Measurements from ENCODE around the gene YPEL1.
"Not testable (repeated sequence)": the region's sequence is repeated elsewhere in the genome, so short reads cannot be mapped to it uniquely, and the experiment has no call there.

The YPEL1 gene

GRCh38 chr22:21721195-21721852 lies 14.3 kb downstream of the YPEL1 start:
- ATAC-seq, DNase-seq: not testable (repeated sequence)

GRCh38 chr22:21720191-21720859 lies 15.3 kb downstream of the YPEL1 start:
- DNase-seq, ATAC-seq: not testable (repeated sequence)

GRCh38 chr22:21719024-21719423 lies 16.6 kb downstream of the YPEL1 start:
- ATAC-seq (no peak), DNase-seq (no peak)

GRCh38 chr22:21718499-21718898 lies 17.1 kb downstream of the YPEL1 start:
- ATAC-seq (no peak), DNase-seq (no peak)

GRCh38 chr22:21716395-21717122 lies 19.0 kb downstream of the YPEL1 start:
- ATAC-seq, DNase-seq: not testable (repeated sequence)

GRCh38 chr22:21714786-21715185 lies 20.8 kb downstream of the YPEL1 start:
- no peak for ATAC-seq
- no peak for DNase-seq

GRCh38 chr22:21714059-21714770 lies 21.4 kb downstream of the YPEL1 start:
- DNase-seq (no peak), ATAC-seq (no peak)

- ATAC-seq (peak; percentile 60), DNase-seq (no peak)
These were observed 22.1 kb downstream of the YPEL1 start for GRCh38 chr22:21713428-21714058.

- ATAC-seq (peak; percentile 91), DNase-seq (peak; percentile 56)
These were observed 22.7 kb downstream of the YPEL1 start for GRCh38 chr22:21712751-21713427.

GRCh38 chr22:21711851-21712250 lies 23.7 kb downstream of the YPEL1 start:
- no peak for ATAC-seq
- no peak for DNase-seq

- DNase-seq (no peak), ATAC-seq (no peak)
These were observed 25.4 kb downstream of the YPEL1 start for GRCh38 chr22:21710156-21710555.

GRCh38 chr22:21709688-21710087 lies 25.9 kb downstream of the YPEL1 start:
- DNase-seq (no peak), ATAC-seq (no peak)

GRCh38 chr22:21708960-21709359 lies 26.6 kb downstream of the YPEL1 start:
- DNase-seq (no peak), ATAC-seq (no peak)

GRCh38 chr22:21707677-21708076 lies 27.9 kb downstream of the YPEL1 start:
- no peak for ATAC-seq

GRCh38 chr22:21703684-21704316 lies 31.8 kb downstream of the YPEL1 start:
- ATAC-seq = no peak
- no peak for DNase-seq

More at GRCh38 chr22:21707677-21708076, 27.9 kb downstream of the YPEL1 start:
- DNase-seq = no peak

GRCh38 chr22:21702700-21703683 lies 32.6 kb downstream of the YPEL1 start:
- ATAC-seq (no peak), DNase-seq (no peak)

GRCh38 chr22:21702094-21702493 lies 33.5 kb downstream of the YPEL1 start:
- DNase-seq (no peak), ATAC-seq (no peak)

- ATAC-seq (no peak), DNase-seq (no peak)
These were observed 34.1 kb downstream of the YPEL1 start for GRCh38 chr22:21701384-21701971.

- ATAC-seq (no peak), DNase-seq (no peak)
These were observed 34.8 kb downstream of the YPEL1 start for GRCh38 chr22:21700822-21701221.
